WTC11 (cell line): ENCODE results near the gene COL26A1. TPM values are rescaled to one million over a fixed set of nuclear protein-coding genes. Genes with fewer than 3 reads are reported as not detected.
A peak's percentile ranks its signal among the peaks of the same experiment; 100 is the strongest.

Source experiments
- ATAC-seq: fragments of 200-7000 bp; cut with Tn5 transposase; 2 replicates; pipeline ENCODE4 v1.10.0; 2021; ENCODE audit warnings: mild to moderate bottlenecking, moderate library complexity
- CTCF ChIA-PET: fragments of 300-600 bp; sonication (Branson Sonifier 250); formaldehyde crosslinking; loops from one replicate; lab custom pipeline; 2021; ENCODE audit warnings: antibody characterized with exemption; lab: Charles Lee
- POLR2A ChIA-PET: fragments of 350-600 bp; sonication (Branson Sonifier 250); formaldehyde crosslinking; loops from one replicate; lab custom pipeline; 2021; ENCODE audit warnings: antibody characterized with exemption; lab: Charles Lee
- DNase-seq: peaks from one replicate; pipeline ENCODE4 v3.0.0; 2021; ENCODE audit warnings: low spot score
- H3K27ac Mint-ChIP-seq: 2 replicates; pipeline ENCODE4 v1.8.0; 2021; ENCODE audit warnings: mixed read lengths
- H3K27me3 Mint-ChIP-seq: 2 replicates; pipeline ENCODE4 v1.8.0; 2021; ENCODE audit warnings: low read depth, mild to moderate bottlenecking, moderate library complexity, mixed read lengths
- H3K36me3 Mint-ChIP-seq: 2 replicates; pipeline ENCODE4 v1.8.0; 2021; ENCODE audit warnings: mixed read lengths
- H3K4me1 Mint-ChIP-seq: 2 replicates; pipeline ENCODE4 v1.8.0; 2022; ENCODE audit warnings: mixed read lengths
- H3K4me3 Mint-ChIP-seq: 2 replicates; pipeline ENCODE4 v1.8.0; 2021; ENCODE audit warnings: mild to moderate bottlenecking, moderate library complexity, mixed read lengths
- H3K9me3 Mint-ChIP-seq: 2 replicates; pipeline ENCODE4 v1.8.0; 2021; ENCODE audit warnings: mixed read lengths
- EMX1 ChIP-seq: fragments of 250-450 bp; sonication (Bioruptor Pico); IDR thresholded peaks from 2 replicates; pipeline ENCODE4 v1.8.0; 2021; ENCODE audit warnings: mild to moderate bottlenecking
- ESRRA ChIP-seq: sonication (generic); formaldehyde crosslinking; IDR thresholded peaks from 2 replicates; pipeline ENCODE4 v1.8.1; 2022; ENCODE audit warnings: mild to moderate bottlenecking, missing genetic modification reagents, borderline replicate concordance
- GABPB1 ChIP-seq: sonication (generic); formaldehyde crosslinking; IDR thresholded peaks from 2 replicates; pipeline ENCODE4 v1.8.1; 2023; ENCODE audit warnings: mild to moderate bottlenecking, missing genetic modification reagents
- GRHL2 ChIP-seq: fragments of 250-450 bp; sonication (Bioruptor Pico); IDR thresholded peaks from 2 replicates; pipeline ENCODE4 v1.8.0; 2022; ENCODE audit warnings: mild to moderate bottlenecking, moderate library complexity; ENCODE audit not compliant: insufficient replicate concordance, severe bottlenecking
- JUN ChIP-seq: sonication (generic); formaldehyde crosslinking; IDR thresholded peaks from 2 replicates; pipeline ENCODE4 v1.8.0; 2023; ENCODE audit warnings: mild to moderate bottlenecking, missing genetic modification reagents
- MYBL2 ChIP-seq: sonication (generic); formaldehyde crosslinking; IDR thresholded peaks from 2 replicates; pipeline ENCODE4 v1.8.1; 2023; ENCODE audit warnings: mild to moderate bottlenecking, moderate library complexity, missing genetic modification reagents
- NFYB ChIP-seq: sonication (generic); formaldehyde crosslinking; conservative IDR thresholded peaks from 2 replicates; pipeline ENCODE4 v1.8.0; 2022; ENCODE audit warnings: low read depth, missing genetic modification reagents
- NR1H2 ChIP-seq: sonication (generic); formaldehyde crosslinking; IDR thresholded peaks from 2 replicates; pipeline ENCODE4 v1.9.0; 2021; ENCODE audit warnings: mild to moderate bottlenecking, moderate library complexity, missing genetic modification reagents
- SMAD3 ChIP-seq: sonication (generic); formaldehyde crosslinking; IDR thresholded peaks from 2 replicates; pipeline ENCODE4 v1.8.0; 2022; ENCODE audit warnings: missing genetic modification reagents, mild to moderate bottlenecking, borderline replicate concordance
- TP53 ChIP-seq: sonication (generic); formaldehyde crosslinking; IDR thresholded peaks from 2 replicates; pipeline ENCODE4 v1.8.1; 2023; ENCODE audit warnings: mild to moderate bottlenecking, missing genetic modification reagents
- ZBTB43 ChIP-seq: sonication (generic); formaldehyde crosslinking; IDR thresholded peaks from 2 replicates; pipeline ENCODE4 v1.8.1; 2023; ENCODE audit warnings: mild to moderate bottlenecking, missing genetic modification reagents
- ZNF121 ChIP-seq: sonication (generic); formaldehyde crosslinking; IDR thresholded peaks from 2 replicates; pipeline ENCODE4 v1.8.0; 2023; ENCODE audit warnings: missing genetic modification reagents
- ZNF396 ChIP-seq: fragments of 250-450 bp; sonication (Bioruptor Pico); IDR thresholded peaks from 2 replicates; pipeline ENCODE4 v1.8.0; 2021; ENCODE audit warnings: mild to moderate bottlenecking, moderate library complexity, borderline replicate concordance
- ZNF423 ChIP-seq: fragments of 250-450 bp; sonication (Bioruptor Pico); IDR thresholded peaks from 2 replicates; pipeline ENCODE4 v2.1.2; 2022; ENCODE audit warnings: mild to moderate bottlenecking, moderate library complexity
- ZNF425 ChIP-seq: fragments of 250-450 bp; sonication (Bioruptor Pico); conservative IDR thresholded peaks from 2 replicates; pipeline ENCODE4 v1.9.0; 2021; ENCODE audit warnings: mild to moderate bottlenecking
- total RNA-seq: library from RNA; stranded (reverse); gene quantifications from 3 replicates; pipeline ENCODE4 v1.2.3, GENCODE V29; 2021
- TF ChIP-seq, protein P1 (sequence below): sonication (generic); formaldehyde crosslinking; IDR thresholded peaks from 2 replicates; pipeline ENCODE4 v1.8.1; 2022; ENCODE audit warnings: missing genetic modification reagents, borderline replicate concordance
- TF ChIP-seq, protein P2 (sequence below): sonication (generic); formaldehyde crosslinking; IDR thresholded peaks from 2 replicates; pipeline ENCODE4 v1.8.1; 2023; ENCODE audit warnings: mild to moderate bottlenecking, missing genetic modification reagents, moderate library complexity
- TF ChIP-seq, protein P3 (sequence below): sonication (generic); formaldehyde crosslinking; IDR thresholded peaks from 2 replicates; pipeline ENCODE4 v1.8.0; 2023; ENCODE audit warnings: missing genetic modification reagents, mild to moderate bottlenecking, borderline replicate concordance

The COL26A1 gene
- total RNA-seq, 1 experiment from 2014 or later, result 64.4 TPM

DNA sequence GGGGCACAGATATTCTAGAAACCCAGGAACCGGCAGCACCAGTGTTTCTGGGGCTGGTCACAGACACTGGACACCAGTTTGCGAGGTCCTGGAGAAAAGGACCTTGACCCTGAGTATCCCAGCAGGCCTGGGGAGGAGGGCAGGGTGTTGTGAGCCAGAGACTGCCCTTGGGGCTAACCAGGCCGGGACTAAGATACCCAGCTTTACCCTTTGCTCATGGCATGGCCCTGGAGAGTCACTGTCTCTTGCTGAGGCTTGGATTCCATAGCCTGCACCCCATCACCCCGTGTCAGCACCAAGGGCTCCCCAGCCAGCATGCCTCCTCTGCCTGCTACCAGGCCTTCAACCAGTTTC lies 124.4 kb downstream of the COL26A1 start:
- TF ChIP-seq ZBTB43 (no peak), EMX1 (CRISPR knock-in tag) (0 out of 2 replicates have a peak, but pooled peaks have one; percentile 38)
- TF ChIP-seq, protein P1, sequence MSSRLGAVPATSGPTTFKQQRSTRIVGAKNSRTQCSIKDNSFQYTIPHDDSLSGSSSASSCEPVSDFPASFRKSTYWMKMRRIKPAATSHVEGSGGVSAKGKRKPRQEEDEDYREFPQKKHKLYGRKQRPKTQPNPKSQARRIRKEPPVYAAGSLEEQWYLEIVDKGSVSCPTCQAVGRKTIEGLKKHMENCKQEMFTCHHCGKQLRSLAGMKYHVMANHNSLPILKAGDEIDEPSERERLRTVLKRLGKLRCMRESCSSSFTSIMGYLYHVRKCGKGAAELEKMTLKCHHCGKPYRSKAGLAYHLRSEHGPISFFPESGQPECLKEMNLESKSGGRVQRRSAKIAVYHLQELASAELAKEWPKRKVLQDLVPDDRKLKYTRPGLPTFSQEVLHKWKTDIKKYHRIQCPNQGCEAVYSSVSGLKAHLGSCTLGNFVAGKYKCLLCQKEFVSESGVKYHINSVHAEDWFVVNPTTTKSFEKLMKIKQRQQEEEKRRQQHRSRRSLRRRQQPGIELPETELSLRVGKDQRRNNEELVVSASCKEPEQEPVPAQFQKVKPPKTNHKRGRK (CRISPR knock-in tag), result no peak
- DNase-seq (no peak), ATAC-seq (no peak)
- H3K9me3 Mint-ChIP-seq, result no peaks in the 10 kb centered on the region
- no peaks in the 10 kb centered on the region for H3K27me3 Mint-ChIP-seq
- H3K36me3 Mint-ChIP-seq, result no peaks in the 10 kb centered on the region
- ChIA-PET POLR2A (no interaction called here), CTCF (interaction anchor here (1.1 to 1.3 kb wide), 2 partner anchors 76 to 270 kb away, joined by 3 read pairs; partner anchors contain the start of gene PLOD3)
- H3K4me1 Mint-ChIP-seq, result peaks cover 50% of the 10 kb centered on the region
- H3K4me3 Mint-ChIP-seq, result no peak overlapping the region
- peak overlapping the region; percentile 63; the same call in 1 of the 2 replicates for H3K27ac Mint-ChIP-seq

- peak overlapping the region; percentile 63; the same call in 1 of the 2 replicates for H3K27ac Mint-ChIP-seq
- DNase-seq, result no peak
- no peak for ATAC-seq
- TF ChIP-seq ESRRA (CRISPR knock-in tag) (no peak), ZNF121 (CRISPR knock-in tag) (peak; percentile 89)
- POLR2A ChIA-PET, result no interaction called here
- H3K36me3 Mint-ChIP-seq, result no peaks in the 10 kb centered on the region
- H3K27me3 Mint-ChIP-seq, result no peaks in the 10 kb centered on the region
- peaks cover 50% of the 10 kb centered on the region for H3K4me1 Mint-ChIP-seq
- no peak overlapping the region for H3K4me3 Mint-ChIP-seq
- CTCF ChIA-PET, result interaction anchor here (0.8 to 1.3 kb wide), 2 partner anchors 18 to 270 kb away, joined by 3 to 5 read pairs; partner anchors contain the start of gene PLOD3
- H3K9me3 Mint-ChIP-seq, result no peaks in the 10 kb centered on the region
Measured at GRCh38 chr7:101487753-101488152, 125.1 kb downstream of the COL26A1 start.

- no peak overlapping the region for H3K4me3 Mint-ChIP-seq
- CTCF ChIA-PET, result interaction anchor here (0.5 to 1.0 kb wide), 3 partner anchors 15 to 39 kb away, joined by 3 to 4 read pairs (median 3); no protein-coding TSS in a partner anchor
- DNase-seq, result no peak
- H3K9me3 Mint-ChIP-seq, result no peaks in the 10 kb centered on the region
- POLR2A ChIA-PET, result interaction anchor here (0.6 kb wide), 1 partner anchor 271 kb away, joined by 4 read pairs; the partner anchor contains the start of gene ZNHIT1
- no peaks in the 10 kb centered on the region for H3K36me3 Mint-ChIP-seq
- peak overlapping the region; percentile 24 for H3K27ac Mint-ChIP-seq
- no peaks in the 10 kb centered on the region for H3K27me3 Mint-ChIP-seq
- no peak for ATAC-seq
- peaks cover 57% of the 10 kb centered on the region for H3K4me1 Mint-ChIP-seq
- TF ChIP-seq, protein P2, sequence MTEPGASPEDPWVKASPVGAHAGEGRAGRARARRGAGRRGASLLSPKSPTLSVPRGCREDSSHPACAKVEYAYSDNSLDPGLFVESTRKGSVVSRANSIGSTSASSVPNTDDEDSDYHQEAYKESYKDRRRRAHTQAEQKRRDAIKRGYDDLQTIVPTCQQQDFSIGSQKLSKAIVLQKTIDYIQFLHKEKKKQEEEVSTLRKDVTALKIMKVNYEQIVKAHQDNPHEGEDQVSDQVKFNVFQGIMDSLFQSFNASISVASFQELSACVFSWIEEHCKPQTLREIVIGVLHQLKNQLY (CRISPR knock-in tag), result no peak
- TF ChIP-seq GABPB1 (no peak), SMAD3 (no peak), NFYB (CRISPR knock-in tag) (no peak), ZNF425 (CRISPR knock-in tag) (no peak), MYBL2 (CRISPR knock-in tag) (no peak), ZNF396 (CRISPR knock-in tag) (no peak), JUN (no peak), ZBTB43 (no peak), NR1H2 (CRISPR knock-in tag) (no peak), TP53 (no peak), ZNF423 (no peak), GRHL2 (no peak)
- TF ChIP-seq, protein P3, sequence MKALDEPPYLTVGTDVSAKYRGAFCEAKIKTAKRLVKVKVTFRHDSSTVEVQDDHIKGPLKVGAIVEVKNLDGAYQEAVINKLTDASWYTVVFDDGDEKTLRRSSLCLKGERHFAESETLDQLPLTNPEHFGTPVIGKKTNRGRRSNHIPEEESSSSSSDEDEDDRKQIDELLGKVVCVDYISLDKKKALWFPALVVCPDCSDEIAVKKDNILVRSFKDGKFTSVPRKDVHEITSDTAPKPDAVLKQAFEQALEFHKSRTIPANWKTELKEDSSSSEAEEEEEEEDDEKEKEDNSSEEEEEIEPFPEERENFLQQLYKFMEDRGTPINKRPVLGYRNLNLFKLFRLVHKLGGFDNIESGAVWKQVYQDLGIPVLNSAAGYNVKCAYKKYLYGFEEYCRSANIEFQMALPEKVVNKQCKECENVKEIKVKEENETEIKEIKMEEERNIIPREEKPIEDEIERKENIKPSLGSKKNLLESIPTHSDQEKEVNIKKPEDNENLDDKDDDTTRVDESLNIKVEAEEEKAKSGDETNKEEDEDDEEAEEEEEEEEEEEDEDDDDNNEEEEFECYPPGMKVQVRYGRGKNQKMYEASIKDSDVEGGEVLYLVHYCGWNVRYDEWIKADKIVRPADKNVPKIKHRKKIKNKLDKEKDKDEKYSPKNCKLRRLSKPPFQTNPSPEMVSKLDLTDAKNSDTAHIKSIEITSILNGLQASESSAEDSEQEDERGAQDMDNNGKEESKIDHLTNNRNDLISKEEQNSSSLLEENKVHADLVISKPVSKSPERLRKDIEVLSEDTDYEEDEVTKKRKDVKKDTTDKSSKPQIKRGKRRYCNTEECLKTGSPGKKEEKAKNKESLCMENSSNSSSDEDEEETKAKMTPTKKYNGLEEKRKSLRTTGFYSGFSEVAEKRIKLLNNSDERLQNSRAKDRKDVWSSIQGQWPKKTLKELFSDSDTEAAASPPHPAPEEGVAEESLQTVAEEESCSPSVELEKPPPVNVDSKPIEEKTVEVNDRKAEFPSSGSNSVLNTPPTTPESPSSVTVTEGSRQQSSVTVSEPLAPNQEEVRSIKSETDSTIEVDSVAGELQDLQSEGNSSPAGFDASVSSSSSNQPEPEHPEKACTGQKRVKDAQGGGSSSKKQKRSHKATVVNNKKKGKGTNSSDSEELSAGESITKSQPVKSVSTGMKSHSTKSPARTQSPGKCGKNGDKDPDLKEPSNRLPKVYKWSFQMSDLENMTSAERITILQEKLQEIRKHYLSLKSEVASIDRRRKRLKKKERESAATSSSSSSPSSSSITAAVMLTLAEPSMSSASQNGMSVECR (CRISPR knock-in tag), result no peak
Measured at GRCh38 chr7:101488826-101489572, 126.3 kb downstream of the COL26A1 start.
